Mucosa of gallbladder (tissue), 1 donor: ENCODE measurements around the gene ZNF429. TPM values are rescaled to one million over a fixed set of nuclear protein-coding genes. Genes with fewer than 3 reads are reported as not detected.
A peak's percentile ranks its signal among the peaks of the same experiment; 100 is the strongest.
"Not testable (repeated sequence)": the region's sequence is repeated elsewhere in the genome, so short reads cannot be mapped to it uniquely, and the experiment has no call there.

ENCODE experiments used
- DNase-seq: peaks from one replicate; pipeline ENCODE4 v3.0.0-alpha.2; 2020; ENCODE audit warnings: low spot score
- total RNA-seq: library from RNA; stranded (reverse); gene quantifications from one replicate; pipeline ENCODE4 v1.2.1, GENCODE V29; 2021
- donor health status: DM: no; HTN: no; CAD: no.

ZNF429 gene
- total RNA-seq: 21.7 TPM

- peak; percentile 96 for DNase-seq
These were observed at the start of gene ZNF429 for GRCh38 chr19:21505459-21506451. Gene ZNF429 (plus strand): TSS chr19:21505602. CDS start chr19:21505772, 170 bp downstream.

GRCh38 chr19:21460686-21461085 is 44.7 kb upstream of the ZNF429 start:
- DNase-seq: no peak

GRCh38 chr19:21462540-21462939 is 42.9 kb upstream of the ZNF429 start:
- DNase-seq: no peak

- DNase-seq: peak; percentile 64
These were observed 41.8 kb upstream of the ZNF429 start for GRCh38 chr19:21463449-21464105.

- DNase-seq: no peak
These were observed 38.8 kb upstream of the ZNF429 start for GRCh38 chr19:21466627-21467026.

GRCh38 chr19:21468791-21469190 is 36.6 kb upstream of the ZNF429 start:
- DNase-seq: no peak

- no peak for DNase-seq
These were observed 32.9 kb upstream of the ZNF429 start for GRCh38 chr19:21472507-21472906.

- DNase-seq: peak; percentile 85
These were observed 30.7 kb upstream of the ZNF429 start for GRCh38 chr19:21474671-21475181.

GRCh38 chr19:21482361-21482760 is 23.0 kb upstream of the ZNF429 start:
- DNase-seq: not testable (repeated sequence)

GRCh38 chr19:21482863-21483276 is 22.5 kb upstream of the ZNF429 start:
- peak; percentile 56 for DNase-seq

- peak; percentile 59 for DNase-seq
These were observed 21.7 kb upstream of the ZNF429 start for GRCh38 chr19:21483589-21484170.

- no peak for DNase-seq
These were observed 20.8 kb upstream of the ZNF429 start for GRCh38 chr19:21484631-21485030.

- DNase-seq: no peak
These were observed 19.5 kb upstream of the ZNF429 start for GRCh38 chr19:21485926-21486325.

- no peak for DNase-seq
These were observed 17.4 kb upstream of the ZNF429 start for GRCh38 chr19:21487969-21488368.

- no peak for DNase-seq
These were observed 14.3 kb upstream of the ZNF429 start for GRCh38 chr19:21491146-21491545.

GRCh38 chr19:21492947-21493906 is 12.2 kb upstream of the ZNF429 start:
- peak; percentile 25 for DNase-seq

GRCh38 chr19:21496876-21497275 is 8.5 kb upstream of the ZNF429 start:
- no peak for DNase-seq

- DNase-seq: no peak
These were observed 6.8 kb upstream of the ZNF429 start for GRCh38 chr19:21498651-21499050.

- no peak for DNase-seq
These were observed 2.8 kb downstream of the ZNF429 start for GRCh38 chr19:21508198-21508597.

GRCh38 chr19:21511058-21511457 is 5.7 kb downstream of the ZNF429 start:
- DNase-seq: not testable (repeated sequence)

- not testable (repeated sequence) for DNase-seq
These were observed 7.2 kb downstream of the ZNF429 start for GRCh38 chr19:21512609-21513008.
